ENCODE measurements around the gene EXOC6B. TPM values are rescaled to one million over a fixed set of nuclear protein-coding genes. Genes with fewer than 3 reads are reported as not detected.

The EXOC6B gene
- total RNA-seq, 2 experiments from 2014 or later: 16.9 to 17.5 TPM

GRCh38 chr2:72750466-72750865, 75.4 kb downstream of the EXOC6B start:
- ChIA-PET POLR2A (no interaction called here), CTCF (no interaction called here)
- H3K27me3 ChIP-seq (ENCODE audit: control insufficient read depth in 1 of 2, insufficient read depth in 2 of 2, low read length in 2 of 2): no peaks in the 10 kb centered on the region
- H3K9me3 ChIP-seq (ENCODE audit: control insufficient read depth in 1 of 2, insufficient read depth in 1 of 2, low read length in 2 of 2): no peaks in the 10 kb centered on the region
- intact Hi-C loops (cut with DNase I, micrococcal nuclease): no loop called here
- no peak overlapping the region for H3K4me3 ChIP-seq (ENCODE audit: low read length)
- TF ChIP-seq CTCF (IDR thresholded peaks at IDR 0.05): no peak
- H3K4me1 ChIP-seq (ENCODE audit: insufficient read depth, low read length): no peaks in the 10 kb centered on the region
- DNase-seq (no peak), ATAC-seq (ENCODE audit: poor library complexity) (no peak)
- no peak overlapping the region for H3K27ac ChIP-seq (ENCODE audit: low read depth in 1 of 2, low read length in 2 of 2)
- no peak overlapping the region for H3K4me3 Mint-ChIP-seq
- no peaks in the 10 kb centered on the region for H3K36me3 Mint-ChIP-seq (ENCODE audit: low read depth)
- no peaks in the 10 kb centered on the region for H3K36me3 ChIP-seq (ENCODE audit: insufficient read depth, low read length)
- no peaks in the 10 kb centered on the region for H3K4me1 Mint-ChIP-seq (ENCODE audit: low read depth)
- no peak overlapping the region for H3K27ac Mint-ChIP-seq
- H3K9me3 Mint-ChIP-seq: no peaks in the 10 kb centered on the region
- no peaks in the 10 kb centered on the region for H3K27me3 Mint-ChIP-seq

DNA sequence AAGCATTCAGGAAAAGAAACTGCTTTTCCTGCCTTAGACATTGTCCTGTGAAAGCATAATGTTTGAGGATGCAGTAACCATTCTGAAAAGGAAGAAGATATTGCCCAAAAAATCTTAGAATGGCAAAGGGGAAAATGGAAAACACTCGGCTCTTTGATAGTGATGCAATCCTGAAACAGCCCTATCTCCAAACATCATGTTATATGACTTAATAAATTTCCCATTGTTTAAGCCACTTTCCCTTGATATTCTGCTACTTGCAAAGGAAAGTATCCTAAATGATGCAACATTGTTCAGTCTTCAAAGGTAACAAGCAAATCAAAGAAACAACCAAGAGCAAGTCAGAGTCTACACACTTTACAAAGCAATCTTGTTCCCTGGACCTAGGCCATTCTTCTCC, 78.5 kb downstream of the EXOC6B start:
- DNase-seq: no peak
- TF ChIP-seq CTCF (IDR thresholded peaks at IDR 0.05): no peak
- ChIA-PET CTCF (no interaction called here), POLR2A (no interaction called here)
- Histone ChIP-seq H3K4me1 (ENCODE audit: insufficient read depth, low read length) (no peaks in the 10 kb centered on the region), H3K27me3 (ENCODE audit: control insufficient read depth in 1 of 2, insufficient read depth in 2 of 2, low read length in 2 of 2) (no peaks in the 10 kb centered on the region), H3K9me3 (ENCODE audit: control insufficient read depth in 1 of 2, insufficient read depth in 1 of 2, low read length in 2 of 2) (no peaks in the 10 kb centered on the region), H3K4me3 (ENCODE audit: low read length) (no peak overlapping the region), H3K27ac (ENCODE audit: low read depth in 1 of 2, low read length in 2 of 2) (no peak overlapping the region), H3K36me3 (ENCODE audit: insufficient read depth, low read length) (no peaks in the 10 kb centered on the region)
- Mint-ChIP-seq H3K27ac (no peak overlapping the region), H3K27me3 (no peaks in the 10 kb centered on the region), H3K4me3 (no peak overlapping the region), H3K4me1 (ENCODE audit: low read depth) (no peaks in the 10 kb centered on the region), H3K36me3 (ENCODE audit: low read depth) (no peaks in the 10 kb centered on the region), H3K9me3 (no peaks in the 10 kb centered on the region)
- intact Hi-C loops (cut with DNase I, micrococcal nuclease): loop anchor here (2.0 to 10.0 kb wide), 4 partner anchors 593 to 1450 kb away; no protein-coding TSS in a partner anchor
- ATAC-seq (ENCODE audit: poor library complexity): no peak

- Histone ChIP-seq H3K36me3 (ENCODE audit: insufficient read depth, low read length) (no peaks in the 10 kb centered on the region), H3K27me3 (ENCODE audit: control insufficient read depth in 1 of 2, insufficient read depth in 2 of 2, low read length in 2 of 2) (no peaks in the 10 kb centered on the region), H3K4me1 (ENCODE audit: insufficient read depth, low read length) (no peaks in the 10 kb centered on the region), H3K9me3 (ENCODE audit: control insufficient read depth in 1 of 2, insufficient read depth in 1 of 2, low read length in 2 of 2) (no peaks in the 10 kb centered on the region), H3K4me3 (ENCODE audit: low read length) (no peak overlapping the region), H3K27ac (ENCODE audit: low read depth in 1 of 2, low read length in 2 of 2) (no peak overlapping the region)
- intact Hi-C loops (cut with DNase I, micrococcal nuclease): loop anchor here (2.0 to 10.0 kb wide), 4 partner anchors 591 to 1449 kb away; no protein-coding TSS in a partner anchor
- ChIA-PET POLR2A (no interaction called here), CTCF (interaction anchor here (0.5 to 1.2 kb wide), 3 partner anchors 40 to 1446 kb away, joined by 3 read pairs; no protein-coding TSS in a partner anchor)
- Mint-ChIP-seq H3K9me3 (no peaks in the 10 kb centered on the region), H3K27me3 (no peaks in the 10 kb centered on the region), H3K27ac (no peak overlapping the region), H3K36me3 (ENCODE audit: low read depth) (no peaks in the 10 kb centered on the region), H3K4me3 (no peak overlapping the region), H3K4me1 (ENCODE audit: low read depth) (no peaks in the 10 kb centered on the region)
- ATAC-seq (ENCODE audit: poor library complexity): no peak
- TF ChIP-seq CTCF (IDR thresholded peaks at IDR 0.05): peak; percentile 75
- peak in 3 of 14 experiments; percentile 38 to 56 (median 50) for DNase-seq
These were observed 80.0 kb downstream of the EXOC6B start for GRCh38 chr2:72745679-72746368.
